PC-3 (cell line): ENCODE data around the gene ZMIZ1. TPM values are rescaled to one million over a fixed set of nuclear protein-coding genes. Genes with fewer than 3 reads are reported as not detected.

ENCODE experiments used
- ATAC-seq: fragments of 200-7000 bp; cut with Tn5 transposase; 2 replicates; pipeline ENCODE4 v1.9.1; 2020; ENCODE audit warnings: mild to moderate bottlenecking, moderate library complexity
- BruUV-seq: library from RNA; stranded (reverse); fragments of 400-500 nt; replicated peaks from 2 replicates; lab custom pipeline; 2021; lab: Mats Ljungman, UMichigan
- CTCF ChIA-PET: fragments of 300-600 bp; sonication (Branson Sonifier 250); formaldehyde crosslinking; loops from one replicate; lab custom pipeline; 2022; ENCODE audit warnings: antibody characterized with exemption; lab: Charles Lee
- POLR2A ChIA-PET: fragments of 300-600 bp; sonication (Branson Sonifier 250); formaldehyde crosslinking; loops from one replicate; lab custom pipeline; 2022; ENCODE audit warnings: antibody characterized with exemption; ENCODE audit not compliant: unreplicated experiment; lab: Charles Lee
- DNase-seq: peaks from one replicate; pipeline ENCODE4 v3.0.0-alpha.2; 2015
- H2AFZ ChIP-seq: fragments of 300-600 bp; sonication (generic); 2 replicates; pipeline ENCODE4 v1.6.0; 2016; ENCODE audit warnings: antibody characterized with exemption, low read length
- H3F3A ChIP-seq: fragments of 300-600 bp; sonication (generic); one replicate; pipeline ENCODE4 v1.6.0; 2017; ENCODE audit warnings: antibody characterized with exemption, low read length, control low read depth, mild to moderate bottlenecking; ENCODE audit not compliant: unreplicated experiment
- H3K27ac ChIP-seq: fragments of 300-600 bp; sonication (generic); 2 replicates; pipeline ENCODE4 v1.5.1; 2016; ENCODE audit warnings: mild to moderate bottlenecking, low read length
- H3K27me3 ChIP-seq: fragments of 300-600 bp; sonication (generic); 2 replicates; pipeline ENCODE4 v1.6.1; 2016; ENCODE audit warnings: low read length, mixed read lengths
- H3K36me3 ChIP-seq: fragments of 300-600 bp; sonication (generic); 2 replicates; pipeline ENCODE4 v1.6.1; 2016; ENCODE audit warnings: low read depth, mixed run types, low read length, mixed read lengths
- H3K4me1 ChIP-seq: fragments of 300-600 bp; sonication (generic); 2 replicates; pipeline ENCODE4 v1.5.1; 2016; ENCODE audit warnings: low read length; ENCODE audit not compliant: insufficient read depth
- H3K4me2 ChIP-seq: fragments of 300-600 bp; sonication (generic); 2 replicates; pipeline ENCODE4 v1.6.0; 2016; ENCODE audit warnings: low read length
- H3K4me3 ChIP-seq: fragments of 300-600 bp; sonication (generic); 2 replicates; pipeline ENCODE4 v1.5.1; 2016; ENCODE audit warnings: mild to moderate bottlenecking, low read length, mixed read lengths
- H3K79me2 ChIP-seq: fragments of 300-600 bp; sonication (generic); 2 replicates; pipeline ENCODE4 v1.6.1; 2017; ENCODE audit warnings: low read length, mixed read lengths
- H3K9ac ChIP-seq: fragments of 300-600 bp; sonication (generic); 2 replicates; pipeline ENCODE4 v1.6.0; 2016; ENCODE audit warnings: mild to moderate bottlenecking, low read length
- H3K9me2 ChIP-seq: fragments of 300-600 bp; sonication (generic); replicated peaks from 2 replicates; pipeline ENCODE4 v1.6.1; 2016; ENCODE audit warnings: mixed run types, low read length, mixed read lengths
- H3K9me3 ChIP-seq: fragments of 300-600 bp; sonication (generic); 2 replicates; pipeline ENCODE4 v1.6.1; 2016; ENCODE audit warnings: low read length, mixed read lengths
- H4K20me1 ChIP-seq: fragments of 300-600 bp; sonication (generic); 2 replicates; pipeline ENCODE4 v1.6.1; 2016; ENCODE audit warnings: low read length, mixed read lengths
- EZH2 ChIP-seq: fragments of 300-600 bp; sonication (generic); IDR thresholded peaks from one replicate; pipeline ENCODE4 v1.6.1; 2017; ENCODE audit warnings: antibody characterized with exemption, mild to moderate bottlenecking, low read length; ENCODE audit not compliant: unreplicated experiment
- EZH2phosphoT487 ChIP-seq: fragments of 300-600 bp; sonication (generic); IDR thresholded peaks from 2 replicates; pipeline ENCODE4 v1.6.1; 2018; ENCODE audit warnings: mild to moderate bottlenecking, antibody characterized with exemption, low read length, borderline replicate concordance
- intact Hi-C: fragments of 100-400 bp; cut with micrococcal nuclease; formaldehyde crosslinking; loops from 2 replicates; pipeline ENCODE4 v1.9.0; 2023
- total RNA-seq: library from RNA; depleted of rRNA; stranded (reverse); fragments of >200 nt; gene quantifications from 2 replicates; pipeline ENCODE4 v1.2.3, GENCODE V29; 2014
- TF ChIP-seq, protein P1 (sequence below): fragments of 300-600 bp; sonication (generic); conservative IDR thresholded peaks from 2 replicates; pipeline ENCODE4 v1.5.1; 2017; ENCODE audit warnings: antibody characterized with exemption, low read depth, mild to moderate bottlenecking, low read length

The ZMIZ1 gene
- total RNA-seq, 1 experiment from 2014 or later, result 55.4 TPM

DNA sequence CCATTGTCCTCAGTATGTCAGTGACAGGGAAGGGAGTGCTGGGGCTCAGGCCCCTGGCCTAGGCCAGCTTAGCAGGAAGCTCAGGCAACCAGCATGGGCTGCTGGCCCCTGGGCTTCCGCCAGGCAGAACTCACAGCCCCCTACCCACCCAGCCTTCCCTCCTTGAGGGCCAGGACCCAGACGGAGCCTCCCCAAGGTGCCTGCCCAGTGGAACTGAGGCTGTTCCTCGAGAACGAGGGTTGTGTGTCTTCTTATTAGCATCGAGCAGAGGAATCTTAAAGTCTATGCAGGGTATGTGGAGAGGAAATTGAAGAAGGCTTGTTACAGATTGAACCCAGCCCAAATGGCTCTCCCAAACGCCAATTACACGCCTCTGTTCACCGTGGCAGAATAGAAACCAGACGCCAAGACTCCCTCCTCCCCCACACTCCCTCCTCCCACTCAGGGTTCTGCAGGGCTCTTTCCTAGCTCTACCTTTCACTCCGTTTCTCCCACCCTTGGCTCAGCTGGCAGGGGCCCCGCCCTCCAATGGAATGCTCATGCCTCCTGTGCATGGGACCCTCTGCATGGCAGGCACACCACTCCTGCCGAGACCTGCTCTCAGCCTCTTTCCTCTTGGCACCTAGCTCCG, 134.4 kb downstream of the ZMIZ1 start:
- no peak overlapping the region for H3K4me3 ChIP-seq
- peaks cover 27% of the 10 kb centered on the region for H3K36me3 ChIP-seq
- intact Hi-C loops, result no loop called here
- no peaks in the 10 kb centered on the region for H3F3A ChIP-seq
- CTCF ChIA-PET, result interaction anchor here (0.6 to 1.5 kb wide), 4 partner anchors 10 to 350 kb away, joined by 3 to 4 read pairs (median 4); no protein-coding TSS in a partner anchor
- no peak overlapping the region for H3K27ac ChIP-seq
- POLR2A ChIA-PET, result interaction anchor here (1.0 kb wide), 1 partner anchor 45 kb away, joined by 3 read pairs; no protein-coding TSS in a partner anchor
- H3K4me2 ChIP-seq, result no peak overlapping the region
- H4K20me1 ChIP-seq, result no peaks in the 10 kb centered on the region
- no peaks in the 10 kb centered on the region for H3K9me2 ChIP-seq
- H3K79me2 ChIP-seq, result no peaks in the 10 kb centered on the region
- no peaks in the 10 kb centered on the region for H3K27me3 ChIP-seq
- no peak for ATAC-seq
- H3K9ac ChIP-seq, result no peak overlapping the region
- H3K9me3 ChIP-seq, result no peaks in the 10 kb centered on the region
- BruUV-seq, result no TSS peak
- TF ChIP-seq EZH2phosphoT487 (no peak), EZH2 (no peak)
- TF ChIP-seq, protein P1, sequence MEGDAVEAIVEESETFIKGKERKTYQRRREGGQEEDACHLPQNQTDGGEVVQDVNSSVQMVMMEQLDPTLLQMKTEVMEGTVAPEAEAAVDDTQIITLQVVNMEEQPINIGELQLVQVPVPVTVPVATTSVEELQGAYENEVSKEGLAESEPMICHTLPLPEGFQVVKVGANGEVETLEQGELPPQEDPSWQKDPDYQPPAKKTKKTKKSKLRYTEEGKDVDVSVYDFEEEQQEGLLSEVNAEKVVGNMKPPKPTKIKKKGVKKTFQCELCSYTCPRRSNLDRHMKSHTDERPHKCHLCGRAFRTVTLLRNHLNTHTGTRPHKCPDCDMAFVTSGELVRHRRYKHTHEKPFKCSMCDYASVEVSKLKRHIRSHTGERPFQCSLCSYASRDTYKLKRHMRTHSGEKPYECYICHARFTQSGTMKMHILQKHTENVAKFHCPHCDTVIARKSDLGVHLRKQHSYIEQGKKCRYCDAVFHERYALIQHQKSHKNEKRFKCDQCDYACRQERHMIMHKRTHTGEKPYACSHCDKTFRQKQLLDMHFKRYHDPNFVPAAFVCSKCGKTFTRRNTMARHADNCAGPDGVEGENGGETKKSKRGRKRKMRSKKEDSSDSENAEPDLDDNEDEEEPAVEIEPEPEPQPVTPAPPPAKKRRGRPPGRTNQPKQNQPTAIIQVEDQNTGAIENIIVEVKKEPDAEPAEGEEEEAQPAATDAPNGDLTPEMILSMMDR, result no peak
- H2AFZ ChIP-seq, result no peak overlapping the region
- no peak for DNase-seq
- H3K4me1 ChIP-seq, result no peaks in the 10 kb centered on the region

DNA sequence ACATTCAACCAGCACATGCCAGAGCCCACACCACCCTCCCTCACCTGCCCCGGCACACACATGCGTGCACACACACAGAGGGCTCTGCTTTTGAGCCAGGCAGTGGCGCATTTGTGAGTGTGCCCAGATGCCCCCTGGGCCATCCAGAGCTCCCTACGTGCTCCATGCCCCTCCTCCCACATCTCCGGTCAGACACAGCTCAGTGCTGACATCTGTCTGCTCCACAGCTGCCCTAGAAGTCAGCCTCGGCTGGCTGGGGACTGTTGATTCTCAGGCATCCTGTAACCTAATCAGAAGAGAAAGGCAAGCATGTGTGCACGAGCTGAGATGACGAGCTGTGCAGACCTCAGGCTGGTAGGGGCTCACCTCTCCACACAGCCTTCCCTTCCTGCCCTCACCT, 135.1 kb downstream of the ZMIZ1 start:
- CTCF ChIA-PET, result interaction anchor here (0.6 to 0.7 kb wide), 2 partner anchors 9 to 230 kb away, joined by 3 to 4 read pairs; no protein-coding TSS in a partner anchor
- no peak for ATAC-seq

More for the DNA sequence above, 135.1 kb downstream of the ZMIZ1 start:
- H3K79me2 ChIP-seq, result no peaks in the 10 kb centered on the region
- BruUV-seq, result no TSS peak
- H3F3A ChIP-seq, result no peaks in the 10 kb centered on the region
- H3K9ac ChIP-seq, result no peak overlapping the region
- intact Hi-C loops, result no loop called here
- no peak for DNase-seq
- no peaks in the 10 kb centered on the region for H4K20me1 ChIP-seq
- no peak overlapping the region for H3K4me2 ChIP-seq
- no peaks in the 10 kb centered on the region for H3K4me1 ChIP-seq
- no peak overlapping the region for H2AFZ ChIP-seq
- H3K36me3 ChIP-seq, result peaks cover 34% of the 10 kb centered on the region
- H3K4me3 ChIP-seq, result no peak overlapping the region
- no peaks in the 10 kb centered on the region for H3K9me2 ChIP-seq
- POLR2A ChIA-PET, result no interaction called here
- no peaks in the 10 kb centered on the region for H3K9me3 ChIP-seq
- no peak for TF ChIP-seq EZH2phosphoT487
- TF ChIP-seq, protein P1, result no peak
- TF ChIP-seq EZH2, result no peak
- no peaks in the 10 kb centered on the region for H3K27me3 ChIP-seq
- no peak overlapping the region for H3K27ac ChIP-seq
